NCI-H2029 treated with DMSO at 0.1 percent for 48 hours (cell line): ENCODE measurements around the gene CDH4.
"Not testable (repeated sequence)": the region's sequence is repeated elsewhere in the genome, so short reads cannot be mapped to it uniquely, and the experiment has no call there.

Experiments
- DNase-seq: peaks from one replicate; lab custom pipeline; 2025; lab: John Stamatoyannopoulos, UW

CDH4 gene

DNA sequence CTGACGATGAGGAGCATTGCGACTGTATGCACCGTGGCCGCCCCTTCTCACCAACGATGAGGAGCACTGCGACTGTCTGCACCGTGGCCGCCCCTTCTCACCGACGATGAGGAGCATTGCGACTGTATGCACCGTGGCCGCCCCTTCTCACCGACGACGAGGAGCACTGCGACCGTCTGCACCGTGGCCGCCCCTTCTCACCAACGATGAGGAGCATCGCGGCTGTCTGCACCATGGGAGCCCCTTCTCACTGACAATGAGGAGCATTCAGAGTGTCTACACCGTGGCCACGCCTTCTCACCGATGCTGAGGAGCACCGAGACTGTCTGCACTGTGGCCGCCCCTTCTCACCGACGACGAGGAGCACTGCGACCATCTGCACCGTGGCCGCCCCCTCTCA, 692.9 kb downstream of the CDH4 start:
- not testable (repeated sequence) for DNase-seq

DNA sequence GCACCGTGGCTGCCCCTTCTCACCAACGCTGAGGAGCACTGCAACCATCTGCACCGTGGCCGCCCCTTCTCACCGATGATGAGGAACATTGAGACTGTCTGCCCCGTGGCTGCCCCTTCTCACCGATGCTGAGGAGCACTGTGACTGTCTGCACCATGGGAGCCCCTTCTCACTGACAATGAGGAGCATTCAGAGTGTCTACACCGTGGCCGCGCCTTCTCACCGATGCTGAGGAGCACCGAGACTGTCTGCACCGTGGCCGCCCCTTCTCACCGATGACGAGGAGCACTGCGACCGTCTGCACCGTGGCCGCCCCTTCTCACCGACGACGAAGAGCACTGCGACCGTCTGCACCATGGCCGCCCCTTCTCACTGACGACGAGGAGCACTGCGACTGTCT, 693.4 kb downstream of the CDH4 start:
- DNase-seq = not testable (repeated sequence)

DNA sequence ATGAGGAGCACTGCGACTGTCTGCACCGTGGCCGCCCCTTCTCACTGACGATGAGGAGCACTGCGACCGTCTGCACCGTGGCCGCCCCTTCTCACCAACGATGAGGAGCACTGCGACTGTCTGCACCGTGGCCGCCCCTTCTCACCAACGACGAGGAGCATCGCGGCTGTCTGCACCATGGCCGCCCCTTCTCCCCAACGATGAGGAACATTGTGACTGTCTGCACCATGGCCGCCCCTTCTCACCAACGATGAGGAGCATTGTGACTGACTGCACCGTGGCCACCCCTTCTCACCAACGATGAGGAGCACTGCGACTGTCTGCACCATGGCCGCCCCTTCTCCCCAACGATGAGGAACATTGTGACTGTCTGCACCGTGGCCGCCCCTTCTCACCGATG, 696.0 kb downstream of the CDH4 start:
- not testable (repeated sequence) for DNase-seq

DNA sequence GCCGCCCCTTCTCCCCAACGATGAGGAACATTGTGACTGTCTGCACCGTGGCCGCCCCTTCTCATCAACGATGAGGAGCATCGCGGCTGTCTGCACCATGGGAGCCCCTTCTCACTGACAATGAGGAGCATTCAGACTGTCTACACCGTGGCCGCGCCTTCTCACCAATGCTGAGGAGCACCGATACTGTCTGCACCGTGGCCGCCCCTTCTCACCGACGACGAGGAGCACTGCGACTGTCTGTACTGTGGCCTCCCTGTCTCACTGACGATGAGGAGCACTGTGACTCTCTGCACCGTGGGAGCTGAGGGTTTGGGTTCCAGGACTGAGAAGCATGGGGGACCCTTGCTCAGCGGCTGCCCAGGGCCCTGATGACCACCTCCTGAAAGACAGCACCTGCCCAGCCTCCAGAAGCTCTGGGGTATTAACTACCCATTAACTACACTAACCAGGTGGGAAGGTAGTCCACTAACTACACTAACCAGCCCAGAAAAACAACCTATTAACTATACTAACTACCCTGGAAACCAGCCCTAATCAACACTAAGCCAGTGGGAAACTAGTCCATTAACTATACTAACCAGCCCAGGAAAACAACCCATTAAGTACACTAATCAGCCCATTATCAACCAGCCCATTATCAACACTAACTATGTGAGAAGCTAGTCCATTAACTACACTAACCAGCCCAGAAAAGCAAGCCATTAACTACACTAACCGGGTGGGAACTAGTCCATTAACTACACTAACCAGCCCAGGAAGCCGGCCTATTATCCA, 696.7 kb downstream of the CDH4 start:
- DNase-seq = no peak

DNA sequence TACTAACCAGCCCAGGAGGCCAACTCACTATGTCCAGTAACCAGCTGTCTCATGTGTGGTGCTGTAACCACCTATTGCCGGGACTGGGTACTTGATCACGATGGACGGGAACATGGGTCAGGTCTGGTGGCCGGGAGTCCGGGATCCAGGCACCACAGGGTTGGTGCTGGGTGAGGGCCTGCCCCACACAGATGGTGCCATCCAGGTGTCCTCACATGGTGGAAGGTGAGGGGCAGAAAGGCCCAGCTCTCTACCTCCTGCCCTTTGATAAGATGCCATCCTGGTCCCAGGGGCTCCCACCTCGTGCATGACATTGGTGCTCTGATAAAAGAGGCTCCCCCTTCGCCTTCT, 697.3 kb downstream of the CDH4 start:
- DNase-seq = no peak

DNA sequence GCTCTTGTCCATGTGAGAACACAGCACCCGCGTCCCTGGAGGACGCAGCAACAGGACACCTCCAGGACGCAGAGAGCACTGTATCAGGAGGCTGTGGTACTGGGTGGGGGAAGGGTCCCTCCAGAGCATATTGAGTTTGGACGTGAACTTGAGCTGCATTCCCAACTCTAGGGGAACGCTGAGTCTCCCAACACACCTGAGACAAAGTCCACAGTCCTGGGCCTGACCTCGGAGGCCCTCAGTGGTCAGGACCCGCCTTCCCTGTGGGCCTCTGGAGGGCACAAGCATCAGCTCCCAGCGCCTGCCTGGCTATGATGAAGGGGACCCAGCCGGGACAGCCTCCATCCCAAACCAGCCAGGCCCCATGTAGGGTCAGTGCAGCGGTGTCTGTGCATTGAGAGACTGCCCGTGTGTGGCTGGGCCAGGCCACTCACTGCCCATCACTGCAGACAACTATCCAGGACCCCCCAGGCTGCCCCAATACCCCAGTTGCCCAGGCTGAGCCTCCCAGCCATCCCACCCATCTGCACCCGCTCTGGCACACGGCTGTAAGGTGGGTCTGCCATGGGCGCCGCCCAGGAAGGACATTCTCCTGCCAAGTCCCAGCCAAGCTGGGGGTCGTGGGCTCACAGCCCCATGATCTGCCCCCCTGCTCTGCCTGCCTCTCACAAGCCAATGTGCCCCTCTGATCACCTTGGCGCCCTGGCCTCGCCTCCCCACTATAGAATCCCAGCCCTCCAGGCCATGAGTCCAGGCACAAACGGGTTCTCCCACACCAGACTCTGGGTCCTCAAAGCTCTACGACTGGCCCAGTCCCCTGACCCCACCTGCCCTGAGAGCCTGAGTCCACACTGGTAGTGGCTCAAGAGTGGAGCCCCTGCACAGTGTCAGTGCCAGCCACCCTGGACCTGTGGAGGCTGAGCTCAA, 697.9 kb downstream of the CDH4 start:
- DNase-seq = no peak

DNA sequence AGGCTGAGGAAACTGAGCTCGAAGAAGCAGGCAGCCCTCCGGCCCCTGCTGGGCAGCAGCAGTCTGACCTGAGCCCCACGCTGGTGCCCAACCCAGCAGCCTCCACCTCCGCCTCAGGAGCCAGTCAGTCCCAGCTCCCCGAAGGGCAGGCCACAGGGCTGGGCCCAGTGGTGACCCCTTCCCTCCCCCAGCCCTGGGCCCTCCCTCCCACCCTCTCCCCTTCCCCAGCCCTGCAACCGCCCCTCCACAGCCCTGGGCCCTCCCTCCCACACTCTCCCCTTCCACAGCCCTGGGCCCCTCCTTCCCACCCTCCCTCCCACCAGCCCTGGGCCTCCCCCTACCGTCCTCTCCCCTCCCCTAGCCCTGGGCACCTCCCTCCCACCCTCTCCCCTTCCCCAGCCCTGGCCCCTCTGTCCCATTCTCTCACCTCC, 698.6 kb downstream of the CDH4 start:
- no peak for DNase-seq

DNA sequence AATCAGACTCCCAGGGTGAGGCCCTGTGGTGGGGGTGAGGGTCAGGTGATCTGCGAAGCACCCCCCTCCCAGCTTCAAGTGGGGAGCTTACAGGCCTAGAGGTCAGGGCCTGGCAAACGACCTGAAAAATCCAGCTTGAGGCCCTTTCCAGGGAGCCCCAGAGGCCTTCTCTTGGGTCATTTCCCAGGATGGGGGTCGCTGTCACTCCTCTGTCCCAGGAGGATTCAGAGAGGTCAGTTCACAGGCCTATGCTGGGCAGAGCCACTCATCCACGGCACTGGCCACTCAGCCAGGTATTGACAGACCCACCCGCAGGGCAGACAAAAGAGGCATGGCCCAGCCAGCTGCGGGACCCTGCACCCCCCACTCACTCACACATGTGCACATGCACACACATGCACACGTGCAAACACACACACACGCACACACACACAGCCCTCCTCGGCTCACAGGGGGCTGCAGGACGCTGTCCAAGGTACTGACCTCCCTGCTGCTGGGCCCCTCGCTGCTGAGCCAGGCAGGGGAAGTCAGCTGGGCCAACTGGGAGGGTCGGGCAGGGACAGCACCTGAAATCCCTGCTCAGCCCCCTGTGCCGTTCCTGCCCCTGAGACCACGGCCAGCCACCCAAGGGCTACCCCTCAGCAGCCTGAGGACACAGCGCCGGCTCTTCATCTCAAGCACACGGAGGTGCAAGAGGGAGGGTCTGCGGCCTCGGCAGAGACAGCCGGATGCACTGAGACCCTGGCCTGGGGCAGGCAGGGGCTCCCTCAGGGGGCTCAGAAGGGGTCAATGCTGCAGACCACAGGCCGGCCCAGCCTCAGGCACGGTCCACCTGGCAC, 699.9 kb downstream of the CDH4 start:
- DNase-seq = no peak

DNA sequence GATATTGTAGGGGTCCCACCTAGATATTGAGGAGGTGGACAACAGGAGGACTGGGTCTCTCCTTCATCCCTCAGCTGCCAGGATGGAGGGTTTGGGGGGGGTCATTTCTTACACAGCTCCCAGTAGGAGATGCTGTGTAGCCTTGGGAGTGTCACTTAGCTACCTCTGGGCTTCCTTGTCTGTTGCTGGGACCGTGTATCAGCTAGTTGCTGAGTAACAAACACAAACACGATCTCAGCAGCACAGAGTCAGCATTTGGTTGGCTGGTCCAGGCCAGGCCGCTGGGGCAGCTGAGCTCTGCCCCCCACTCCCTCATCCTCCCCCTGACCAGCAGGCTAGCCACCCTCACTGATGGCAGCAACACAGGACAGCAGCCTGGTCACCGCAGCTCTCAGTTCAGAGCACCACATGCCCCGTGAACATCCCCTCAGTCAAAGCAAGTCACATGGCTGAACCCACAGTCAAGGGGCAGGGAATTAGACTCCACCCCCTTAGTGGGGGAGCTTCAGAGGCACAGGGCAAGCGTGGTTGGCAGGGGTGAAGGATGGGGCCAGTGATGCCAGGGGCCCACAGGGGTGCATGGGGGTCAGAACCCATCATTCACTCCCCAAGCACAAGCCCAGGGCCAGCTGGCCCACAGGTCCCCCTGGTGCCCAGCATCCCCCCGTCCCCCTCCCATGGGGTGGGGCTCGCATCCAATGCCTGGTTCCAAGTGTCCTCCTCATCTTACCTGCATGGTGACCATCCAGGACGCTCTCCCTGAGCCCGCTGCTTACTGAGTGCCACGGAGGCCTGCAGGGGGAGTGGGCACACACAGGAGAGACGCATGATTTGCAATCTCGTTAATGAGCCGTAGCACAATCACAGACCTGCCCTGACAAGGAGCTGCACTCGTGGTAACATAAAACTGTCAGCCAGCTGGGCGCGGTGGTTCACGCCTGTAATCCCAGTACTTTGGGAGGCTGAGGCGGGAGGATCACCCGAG, 701.3 kb downstream of the CDH4 start:
- no peak for DNase-seq

DNA sequence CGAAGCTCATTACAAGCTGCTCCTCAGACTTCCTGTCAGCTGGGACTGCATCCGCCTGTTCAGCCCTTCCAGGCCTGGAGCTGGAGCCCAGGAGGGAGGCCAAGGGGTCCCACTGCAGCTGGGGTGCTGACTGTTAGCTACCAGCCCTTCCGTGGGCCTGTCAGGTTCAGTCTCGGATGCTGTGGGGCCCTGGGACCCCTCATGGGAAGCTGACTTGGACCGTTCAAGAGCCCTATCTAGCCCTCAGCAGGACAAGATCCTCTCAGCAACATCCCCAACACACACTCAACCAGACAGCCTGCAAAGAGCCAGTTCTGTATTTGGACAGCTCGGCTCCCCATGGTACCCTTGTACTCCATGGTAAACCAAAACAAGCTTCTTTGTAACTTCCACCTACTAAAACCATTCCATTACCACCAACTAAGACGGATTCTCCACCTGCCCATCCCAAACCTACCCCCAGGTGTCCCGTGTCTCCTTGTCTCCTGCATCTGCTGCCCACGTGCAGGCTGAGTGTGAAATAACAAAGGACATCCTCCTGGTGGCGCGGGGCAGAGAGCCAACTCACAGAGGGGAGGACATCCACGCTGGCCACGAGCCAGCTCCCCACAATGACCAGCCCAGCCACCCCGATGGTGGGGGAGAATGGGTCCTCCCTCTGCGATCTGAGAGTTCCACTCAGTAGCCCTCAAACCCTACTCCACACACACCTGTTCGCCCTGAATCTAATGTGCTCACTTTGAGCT, 702.4 kb downstream of the CDH4 start:
- peak; percentile 40 for DNase-seq

DNA sequence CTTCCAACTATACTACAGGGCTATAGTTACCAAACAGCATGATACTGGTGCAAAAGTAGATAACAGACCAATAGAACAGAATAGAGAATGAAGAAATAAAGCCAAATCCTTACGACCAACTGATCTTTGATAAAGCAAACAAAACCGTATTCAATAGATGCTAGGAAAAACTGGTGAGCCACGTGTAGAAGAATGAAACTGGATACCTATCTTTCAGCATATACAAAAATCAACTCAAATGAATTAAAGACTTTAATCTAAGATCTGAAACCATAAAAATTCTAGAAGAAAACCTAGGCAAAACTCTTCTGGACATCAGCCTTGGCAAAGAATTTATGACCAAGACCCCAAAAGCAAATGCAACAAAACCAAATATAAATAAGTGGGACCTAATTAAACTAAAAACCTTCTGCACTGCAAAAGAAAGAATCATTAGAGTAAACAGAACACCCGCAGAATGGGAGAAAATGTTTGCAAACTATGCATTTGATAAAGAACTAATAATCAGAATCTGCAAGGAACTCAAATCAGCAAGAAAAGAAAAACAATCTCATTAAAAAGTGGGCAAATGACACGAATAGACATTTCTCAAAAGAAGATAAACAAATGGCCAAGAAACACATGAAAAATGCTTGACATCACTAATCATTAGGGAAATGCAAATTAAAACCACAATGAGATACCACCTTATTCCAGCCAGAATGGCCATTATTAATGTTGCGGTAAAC, 703.8 kb downstream of the CDH4 start:
- no peak for DNase-seq

DNA sequence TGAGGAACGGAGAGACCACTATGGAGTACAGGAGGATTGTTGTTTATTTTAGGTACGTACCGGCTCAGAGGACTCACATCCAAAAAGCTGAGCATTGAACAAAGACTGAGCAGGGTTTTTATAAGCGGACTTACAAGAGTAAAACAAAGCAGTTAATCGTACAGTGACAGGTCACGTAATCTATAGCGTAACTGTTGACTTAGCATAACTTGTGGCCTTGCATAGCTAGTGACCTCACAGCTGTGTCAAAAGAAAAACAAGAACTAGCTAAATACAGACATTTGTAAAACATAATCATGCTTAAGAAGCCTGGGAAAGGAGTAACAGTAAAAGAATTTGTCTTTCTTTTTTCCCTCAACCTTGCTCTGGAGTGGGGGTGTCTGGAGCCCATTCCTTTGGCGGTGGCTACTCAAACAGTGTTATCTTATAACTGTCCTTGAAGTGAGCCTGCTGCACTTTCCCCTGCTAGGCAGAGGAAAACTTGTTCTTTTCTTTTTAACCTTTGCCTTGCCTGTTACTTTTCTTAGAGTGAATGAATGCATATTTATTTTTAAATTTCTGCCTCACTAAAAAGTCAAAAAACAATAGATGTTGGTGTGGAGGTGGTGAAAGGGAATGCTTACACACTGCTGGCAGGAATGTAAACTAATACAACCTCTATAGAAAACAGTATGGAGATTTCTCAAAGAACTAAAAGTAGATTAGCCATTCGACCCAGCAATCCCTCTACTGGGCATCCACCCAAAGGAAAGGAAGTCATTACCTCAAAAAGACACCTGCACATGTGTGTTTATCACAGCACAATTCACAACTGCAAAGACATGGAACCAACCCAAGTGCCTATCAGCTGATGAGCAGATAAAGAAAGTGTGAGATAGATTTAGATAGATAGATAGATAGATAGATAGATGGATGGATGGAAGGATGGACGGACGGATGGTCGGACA, 704.6 kb downstream of the CDH4 start:
- no peak for DNase-seq

DNA sequence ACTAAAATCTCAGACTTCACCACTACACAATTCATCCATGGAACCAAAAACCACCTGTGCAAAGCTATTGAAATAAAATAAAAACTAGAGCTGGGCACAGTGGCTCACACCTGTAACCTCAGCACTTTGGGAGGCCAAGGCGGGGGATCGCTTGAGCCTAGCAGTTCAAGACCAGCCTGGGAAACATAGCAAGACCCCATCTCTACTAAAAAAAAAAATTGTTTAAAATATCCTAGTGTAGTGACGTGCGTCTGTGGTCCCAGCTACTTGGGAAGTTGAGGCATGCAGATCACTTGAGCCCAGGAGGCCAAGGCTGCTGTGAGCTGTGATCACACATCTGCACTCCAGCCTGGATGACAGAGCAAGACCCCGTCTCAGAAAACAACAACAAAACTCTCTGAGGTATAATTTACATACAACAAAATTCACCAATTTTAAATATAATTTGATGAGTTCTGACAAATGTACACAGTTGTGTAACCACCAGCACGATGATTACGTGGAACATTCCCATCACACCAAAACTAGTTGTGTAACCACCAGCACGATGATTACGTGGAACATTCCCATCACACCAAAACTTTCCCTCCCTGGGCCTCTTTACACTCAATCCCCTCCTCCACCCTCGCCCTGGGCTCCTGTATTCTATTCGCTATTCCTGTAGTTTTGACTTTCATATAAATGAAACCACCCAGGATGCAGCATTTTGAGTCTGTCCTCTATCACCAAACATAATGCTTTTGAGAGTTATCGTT, 706.1 kb downstream of the CDH4 start:
- no peak for DNase-seq

DNA sequence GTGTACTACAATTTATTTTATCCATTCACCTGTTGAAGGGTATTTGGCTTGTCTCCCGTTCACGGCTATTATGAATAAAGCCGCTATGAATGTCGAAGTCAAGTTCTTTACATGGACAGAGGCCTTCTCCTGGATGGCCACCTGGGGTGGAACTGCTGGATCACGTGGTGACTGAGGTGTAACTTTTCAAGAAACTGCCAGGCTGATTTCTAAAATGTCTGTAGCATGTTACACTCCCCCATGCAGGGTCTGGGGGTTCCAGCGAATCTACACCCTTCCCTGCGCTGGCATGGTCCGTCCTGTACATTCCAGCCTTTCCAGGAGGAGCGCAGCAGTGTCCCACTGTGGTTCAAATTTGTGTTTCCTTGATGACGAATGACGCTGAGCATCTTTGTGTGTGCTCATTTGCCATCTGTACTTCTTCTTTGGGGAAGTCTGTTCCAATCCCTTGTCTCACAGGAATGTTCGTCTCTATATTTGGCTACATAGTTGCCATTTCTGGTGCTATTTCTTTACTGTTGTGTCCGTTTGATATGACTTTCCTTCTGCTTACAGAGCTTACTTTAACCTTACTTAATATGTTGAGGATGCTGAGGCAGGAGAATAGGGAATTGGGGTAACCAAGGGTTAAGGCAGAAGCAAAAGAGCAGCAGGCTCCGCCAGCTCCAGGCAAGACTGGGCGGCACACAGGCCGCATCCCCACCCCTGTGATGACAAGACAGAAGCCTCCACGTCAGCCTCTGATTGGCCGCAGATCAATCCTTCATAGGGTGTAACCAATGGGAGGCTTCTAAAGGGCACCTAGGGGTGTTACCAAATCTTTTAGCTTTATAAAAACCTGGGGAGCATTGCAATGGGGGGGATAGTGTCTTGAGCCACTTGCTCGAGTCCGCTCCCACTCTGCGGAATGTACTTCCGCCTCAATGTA, 707.0 kb downstream of the CDH4 start:
- no peak for DNase-seq

DNA sequence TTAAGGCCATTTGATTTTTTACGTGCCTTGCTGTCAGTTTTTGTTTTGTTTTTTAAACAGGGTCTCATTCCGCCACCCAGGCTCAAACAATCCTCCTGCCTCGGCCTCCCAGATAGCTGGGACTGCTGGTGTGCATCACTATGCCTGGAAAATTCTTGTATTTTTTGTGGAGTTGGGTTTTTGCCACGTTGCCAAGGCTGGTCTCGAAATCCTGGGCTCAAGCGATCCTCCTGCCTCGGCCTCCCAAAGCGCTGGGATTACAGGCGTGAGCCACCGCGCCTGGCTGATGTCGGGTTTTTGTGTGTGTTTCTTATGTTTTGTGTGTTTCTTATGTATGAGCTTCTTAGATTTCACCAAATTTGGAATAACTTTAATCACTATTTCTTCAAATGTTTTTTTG, 708.8 kb downstream of the CDH4 start:
- DNase-seq = no peak

DNA sequence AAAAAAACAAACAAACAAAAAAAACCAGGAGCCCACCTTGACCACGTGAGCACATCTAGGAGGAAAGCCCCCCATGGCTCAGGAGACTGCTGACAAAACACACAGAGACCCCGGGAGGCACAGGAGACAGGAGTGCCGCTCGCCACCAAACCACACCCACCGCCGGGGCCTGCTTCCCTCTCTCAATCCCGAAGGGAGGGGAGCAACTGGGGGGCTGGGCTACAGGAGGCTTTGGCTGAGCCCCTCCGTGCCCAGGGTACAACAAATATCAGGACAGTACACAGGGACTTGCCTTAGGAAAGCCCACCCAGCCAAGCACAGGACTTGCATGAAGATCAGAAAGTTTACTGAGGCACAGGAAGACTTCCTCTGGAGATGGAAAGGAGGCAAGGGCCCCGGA, 711.1 kb downstream of the CDH4 start:
- no peak for DNase-seq
